GM12878 (cell line): ENCODE measurements around the gene LRCH4. TPM values are rescaled to one million over a fixed set of nuclear protein-coding genes. Genes with fewer than 3 reads are reported as not detected.
A peak's percentile ranks its signal among the peaks of the same experiment; 100 is the strongest.

ENCODE experiments used
- BRCA1 ChIP-seq: IDR thresholded peaks from 2 replicates; pipeline ENCODE4 v1.6.1; 2011; ENCODE audit warnings: low read depth, low read length, improper control_type of control experiment
- E2F8 ChIP-seq: fragments of 450-650 bp; IDR thresholded peaks from 2 replicates; pipeline ENCODE4 v1.6.1; 2018; ENCODE audit warnings: mild to moderate bottlenecking, low read depth, moderate library complexity; ENCODE audit not compliant: partially characterized antibody
- LARP7 ChIP-seq: fragments of 450-650 bp; IDR thresholded peaks from 2 replicates; pipeline ENCODE4 v1.6.1; 2017; ENCODE audit warnings: mild to moderate bottlenecking
- MEF2B ChIP-seq: fragments of 450-650 bp; IDR thresholded peaks from 2 replicates; pipeline ENCODE4 v1.6.1; 2018; ENCODE audit warnings: mild to moderate bottlenecking, moderate library complexity; ENCODE audit not compliant: partially characterized antibody, poor library complexity, severe bottlenecking
- MTA2 ChIP-seq: fragments of 450-650 bp; IDR thresholded peaks from 2 replicates; pipeline ENCODE4 v1.6.1; 2016; ENCODE audit warnings: low read depth, mild to moderate bottlenecking, moderate library complexity
- MXI1 ChIP-seq: fragments of 150-350 bp; IDR thresholded peaks from 2 replicates; pipeline ENCODE4 v1.6.1; 2011; ENCODE audit warnings: low read depth, mild to moderate bottlenecking, inconsistent platforms, low read length, improper control_type of control experiment
- MYC ChIP-seq: IDR thresholded peaks from 2 replicates; pipeline ENCODE4 v1.6.1; 2011; ENCODE audit warnings: mild to moderate bottlenecking, low read length, moderate library complexity, inconsistent platforms; ENCODE audit not compliant: insufficient read depth, insufficient replicate concordance, insufficient read length, severe bottlenecking
- NFIC ChIP-seq: IDR thresholded peaks from 2 replicates; pipeline ENCODE4 v1.6.1; 2012; ENCODE audit warnings: low read depth, mild to moderate bottlenecking, inconsistent platforms, low read length, moderate library complexity
- NKRF ChIP-seq: fragments of 450-650 bp; conservative IDR thresholded peaks from 2 replicates; pipeline ENCODE4 v1.6.1; 2017; ENCODE audit warnings: mild to moderate bottlenecking, moderate library complexity
- PKNOX1 ChIP-seq: fragments of 450-650 bp; IDR thresholded peaks from 2 replicates; pipeline ENCODE4 v1.6.1; 2016; ENCODE audit warnings: mild to moderate bottlenecking
- RCOR1 ChIP-seq: conservative IDR thresholded peaks from 2 replicates; pipeline ENCODE4 v1.6.1; 2012; ENCODE audit warnings: low read depth, low read length, improper control_type of control experiment
- RUNX3 ChIP-seq: IDR thresholded peaks from 2 replicates; pipeline ENCODE4 v1.6.1; 2012; ENCODE audit warnings: low read length, inconsistent platforms
- SREBF1 ChIP-seq: IDR thresholded peaks from 2 replicates; pipeline ENCODE4 v1.6.1; 2012; ENCODE audit warnings: mild to moderate bottlenecking, low read length
- ZBED1 ChIP-seq: IDR thresholded peaks from 2 replicates; pipeline ENCODE4 v1.6.1; 2016; ENCODE audit warnings: borderline replicate concordance
- ZBTB40 ChIP-seq: fragments of 450-650 bp; IDR thresholded peaks from 2 replicates; pipeline ENCODE4 v1.6.1; 2016; ENCODE audit warnings: mild to moderate bottlenecking, moderate library complexity, borderline replicate concordance
- ZNF384 ChIP-seq: IDR thresholded peaks from 2 replicates; pipeline ENCODE4 v1.6.1; 2012; ENCODE audit warnings: low read depth, mild to moderate bottlenecking, low read length, improper control_type of control experiment, borderline replicate concordance
- polyA plus RNA-seq, 11 experiments: library from polyadenylated mRNA; depleted of rRNA in 4 of 11; unstranded in 6 of 11; stranded (reverse) in 5 of 11; fragments of >200 nt; fragmentation: Nextera tagmentation in 4 of 11; fragmentation: Illumina TruSeq in 1 of 11; extraction: Ambion mirVana in 4 of 11; extraction: Trizol in 1 of 11; gene quantifications; 1 replicate in 1 of 11; 2 replicates in 10 of 11; pipeline versions ENCODE4 v1.2.1 to v1.2.3, GENCODE V29; 2011 to 2016; ENCODE audit warnings: inconsistent platforms in 2 of 11, missing spikeins in 2 of 11, low read depth in 1 of 11
- total RNA-seq, 4 experiments: library from RNA; depleted of rRNA in 3 of 4; stranded (reverse); fragments of >200 nt in 3 of 4; fragmentation: Illumina TruSeq in 1 of 4; extraction: Trizol in 1 of 4; gene quantifications; 2 replicates each; pipeline versions ENCODE4 v1.2.1 to v1.2.3, GENCODE V29; 2013 to 2021
- TF ChIP-seq, protein P1 (sequence below): fragments of 450-650 bp; IDR thresholded peaks from 2 replicates; pipeline ENCODE4 v1.6.1; 2017; ENCODE audit warnings: borderline replicate concordance

LRCH4 gene
- total and polyA plus RNA-seq, 10 of the 15 experiments (the other 5 are each of a cell fraction or from before 2014, with no cell fraction given) = 0.58 to 96.7 (median 28.4) TPM

- TF ChIP-seq NKRF (peak; percentile 42), MXI1 (peak; percentile 63), MYC (no peak), BRCA1 (no peak), RCOR1 (no peak), MEF2B (peak; percentile 54), LARP7 (no peak), NFIC (no peak), ZNF384 (no peak), ZBED1 (no peak), MTA2 (peak; percentile 41), ZBTB40 (peak; percentile 70; the same call in 1 of the 2 replicates), RUNX3 (peak; percentile 79), E2F8 (no peak), SREBF1 (no peak), PKNOX1 (no peak; the same call in 1 of the 2 replicates)
- TF ChIP-seq, protein P1, sequence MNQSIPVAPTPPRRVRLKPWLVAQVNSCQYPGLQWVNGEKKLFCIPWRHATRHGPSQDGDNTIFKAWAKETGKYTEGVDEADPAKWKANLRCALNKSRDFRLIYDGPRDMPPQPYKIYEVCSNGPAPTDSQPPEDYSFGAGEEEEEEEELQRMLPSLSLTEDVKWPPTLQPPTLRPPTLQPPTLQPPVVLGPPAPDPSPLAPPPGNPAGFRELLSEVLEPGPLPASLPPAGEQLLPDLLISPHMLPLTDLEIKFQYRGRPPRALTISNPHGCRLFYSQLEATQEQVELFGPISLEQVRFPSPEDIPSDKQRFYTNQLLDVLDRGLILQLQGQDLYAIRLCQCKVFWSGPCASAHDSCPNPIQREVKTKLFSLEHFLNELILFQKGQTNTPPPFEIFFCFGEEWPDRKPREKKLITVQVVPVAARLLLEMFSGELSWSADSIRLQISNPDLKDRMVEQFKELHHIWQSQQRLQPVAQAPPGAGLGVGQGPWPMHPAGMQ = no peak
Observed at GRCh38 chr7:100583132-100584053, 2.5 kb downstream of the LRCH4 start (continued).
